ENCODE measurements around the gene PIGV.

Gene PIGV

GRCh38 chr1:26786437-26787380 is 1.0 kb upstream of the PIGV start (continued):
- no peak for TF ChIP-seq ZNF114 (tag by site-specific recombination; IDR thresholded peaks at IDR 0.05)
- TF ChIP-seq ZBTB6 (tag by site-specific recombination; IDR thresholded peaks at IDR 0.05) = no peak
- TF ChIP-seq ZNF169 (tag by site-specific recombination; IDR thresholded peaks at IDR 0.05) = no peak
- TF ChIP-seq ZNF354C (tag by site-specific recombination; IDR thresholded peaks at IDR 0.05; ENCODE audit: borderline replicate concordance, low read depth) = no peak
- TF ChIP-seq ZNF24 (tag by site-specific recombination; IDR thresholded peaks at IDR 0.05) = peak; percentile 16; the same call in 1 of the 2 replicates
- TF ChIP-seq SALL2 (tag by site-specific recombination; IDR thresholded peaks at IDR 0.05; ENCODE audit: borderline replicate concordance) = no peak
- no peak for TF ChIP-seq ZNF513 (tag by site-specific recombination; IDR thresholded peaks at IDR 0.05)
- no peak for TF ChIP-seq ZNF843 (tag by site-specific recombination; IDR thresholded peaks at IDR 0.05)
- TF ChIP-seq ZNF692 (tag by site-specific recombination; IDR thresholded peaks at IDR 0.05) = no peak
- TF ChIP-seq ZFHX2 (tag by site-specific recombination; conservative IDR thresholded peaks at IDR 0.05) = peak; percentile 49
- no peak for TF ChIP-seq ZNF654 (tag by site-specific recombination; IDR thresholded peaks at IDR 0.05; ENCODE audit: low read depth)
- TF ChIP-seq SETDB1 (IDR thresholded peaks at IDR 0.05; ENCODE audit: insufficient read length, low read length) = no peak
- no peak for TF ChIP-seq ZNF324 (tag by site-specific recombination; IDR thresholded peaks at IDR 0.05)
- TF ChIP-seq ZNF585B (tag by site-specific recombination; IDR thresholded peaks at IDR 0.05) = no peak
- TF ChIP-seq HOXA7 (CRISPR knock-in tag; IDR thresholded peaks at IDR 0.05; ENCODE audit: borderline replicate concordance) = no peak
- no peak for TF ChIP-seq ZNF121 (tag by site-specific recombination; IDR thresholded peaks at IDR 0.05)
- no peak for TF ChIP-seq ZNF133 (tag by site-specific recombination; IDR thresholded peaks at IDR 0.05)
- TF ChIP-seq PRDM4 (tag by site-specific recombination; IDR thresholded peaks at IDR 0.05) = no peak
- TF ChIP-seq ZNF37A (tag by site-specific recombination; IDR thresholded peaks at IDR 0.05) = no peak
- TF ChIP-seq ZBTB49 (tag by site-specific recombination; IDR thresholded peaks at IDR 0.05; ENCODE audit: low read depth) = no peak
- no peak; the same call in 1 of the 2 replicates for TF ChIP-seq ZBTB17 (tag by site-specific recombination; IDR thresholded peaks at IDR 0.05)
- TF ChIP-seq ZNF707 (tag by site-specific recombination; IDR thresholded peaks at IDR 0.05) = no peak
- no peak for TF ChIP-seq ZNF19 (tag by site-specific recombination; IDR thresholded peaks at IDR 0.05; ENCODE audit: low read depth)
- TF ChIP-seq SCRT2 (tag by site-specific recombination; IDR thresholded peaks at IDR 0.05) = no peak
- no peak for TF ChIP-seq ZBTB10 (tag by site-specific recombination; IDR thresholded peaks at IDR 0.05)
- no peak for TF ChIP-seq ZNF623 (tag by site-specific recombination; IDR thresholded peaks at IDR 0.05)
- no peak for TF ChIP-seq ZNF621 (tag by site-specific recombination; IDR thresholded peaks at IDR 0.05)
- no peak for TF ChIP-seq GFI1B (tag by site-specific recombination; IDR thresholded peaks at IDR 0.05)
- no peak for TF ChIP-seq ZNF664 (tag by site-specific recombination; IDR thresholded peaks at IDR 0.05)
